HEK293T (cell line): Measurements from ENCODE around the gene CCT3.

Experiments used
- CTCF ChIA-PET: fragments of 350-600 bp; formaldehyde crosslinking; extraction: SDS; loops from one replicate; lab custom pipeline; 2021; ENCODE audit warnings: antibody characterized with exemption, inconsistent platforms; lab: Yijun Ruan, JAX
- POLR2A ChIA-PET: fragments of 350-600 bp; formaldehyde crosslinking; extraction: SDS; loops from one replicate; lab custom pipeline; 2020; ENCODE audit warnings: antibody characterized with exemption, inconsistent platforms; lab: Yijun Ruan, JAX
- DNase-seq: peaks from one replicate; pipeline ENCODE4 v3.0.0; 2012; ENCODE audit warnings: mixed read lengths; ENCODE audit errors: extremely low spot score
- ARNT ChIP-seq: fragments of 450-650 bp; IDR thresholded peaks from 2 replicates; pipeline ENCODE4 v1.6.1; 2017; ENCODE audit warnings: mild to moderate bottlenecking
- BHLHE40 ChIP-seq: fragments of 450-650 bp; IDR thresholded peaks from 2 replicates; pipeline ENCODE4 v1.6.1; 2016; ENCODE audit warnings: mild to moderate bottlenecking, moderate library complexity, borderline replicate concordance
- CTBP1 ChIP-seq: fragments of 450-650 bp; IDR thresholded peaks from 2 replicates; pipeline ENCODE4 v1.6.1; 2016; ENCODE audit warnings: borderline replicate concordance
- ELF4 ChIP-seq: fragments of 450-650 bp; IDR thresholded peaks from 2 replicates; pipeline ENCODE4 v1.6.1; 2017; ENCODE audit warnings: antibody characterized with exemption
- FOXA1 ChIP-seq: fragments of 450-650 bp; IDR thresholded peaks from 2 replicates; pipeline ENCODE4 v1.6.1; 2016; ENCODE audit warnings: mild to moderate bottlenecking
- FOXK2 ChIP-seq: fragments of 450-650 bp; IDR thresholded peaks from 2 replicates; pipeline ENCODE4 v1.6.1; 2016; ENCODE audit warnings: mild to moderate bottlenecking
- FOXM1 ChIP-seq: fragments of 450-650 bp; IDR thresholded peaks from 2 replicates; pipeline ENCODE4 v1.6.1; 2017; ENCODE audit warnings: mild to moderate bottlenecking, borderline replicate concordance
- HDGF ChIP-seq: fragments of 450-650 bp; IDR thresholded peaks from 2 replicates; pipeline ENCODE4 v1.6.1; 2017; ENCODE audit warnings: antibody characterized with exemption, borderline replicate concordance
- L3MBTL2 ChIP-seq: fragments of 450-650 bp; conservative IDR thresholded peaks from 2 replicates; pipeline ENCODE4 v1.6.1; 2016; ENCODE audit warnings: mild to moderate bottlenecking
- LEF1 ChIP-seq: fragments of 450-650 bp; IDR thresholded peaks from 2 replicates; pipeline ENCODE4 v1.6.1; 2017; ENCODE audit warnings: mild to moderate bottlenecking, borderline replicate concordance
- NFRKB ChIP-seq: fragments of 450-650 bp; IDR thresholded peaks from 2 replicates; pipeline ENCODE4 v1.6.1; 2016; ENCODE audit warnings: mild to moderate bottlenecking, moderate library complexity
- PKNOX1 ChIP-seq: fragments of 450-650 bp; IDR thresholded peaks from 2 replicates; pipeline ENCODE4 v1.6.1; 2016
- SP1 ChIP-seq: fragments of 450-650 bp; IDR thresholded peaks from 2 replicates; pipeline ENCODE4 v1.6.1; 2017
- SUZ12 ChIP-seq: fragments of 450-650 bp; IDR thresholded peaks from 2 replicates; pipeline ENCODE4 v1.6.1; 2016; ENCODE audit warnings: mild to moderate bottlenecking
- TARDBP ChIP-seq: fragments of 450-650 bp; IDR thresholded peaks from 2 replicates; pipeline ENCODE4 v1.6.1; 2016
- ZNF384 ChIP-seq: fragments of 450-650 bp; IDR thresholded peaks from 2 replicates; pipeline ENCODE4 v1.6.1; 2016

Gene CCT3

GRCh38 chr1:156378557-156378956 lies 40.5 kb upstream of the CCT3 start:
- no peak for TF ChIP-seq SUZ12
- TF ChIP-seq SP1 = no peak
- TF ChIP-seq FOXM1 = no peak
- TF ChIP-seq NFRKB = no peak
- no peak for TF ChIP-seq ARNT
- TF ChIP-seq FOXA1 = no peak
- no peak for TF ChIP-seq CTBP1
- TF ChIP-seq BHLHE40 = no peak
- TF ChIP-seq ZNF384 = no peak
- TF ChIP-seq ELF4 = no peak
- TF ChIP-seq TARDBP = no peak
- TF ChIP-seq FOXK2 = no peak
- no peak for TF ChIP-seq PKNOX1
- TF ChIP-seq LEF1 = no peak
- TF ChIP-seq L3MBTL2 = no peak
- no peak for TF ChIP-seq HDGF
- ChIA-PET CTCF (interaction anchor here (0.8 to 2.4 kb wide), 2 partner anchors 68 to 79 kb away, joined by 3 to 15 read pairs; no protein-coding TSS in a partner anchor), POLR2A (no interaction called here)
- DNase-seq = no peak

GRCh38 chr1:156376958-156377919 lies 39.1 kb upstream of the CCT3 start:
- no peak for DNase-seq
- ChIA-PET CTCF (interaction anchor here (0.8 to 2.4 kb wide), 4 partner anchors 9 to 69 kb away, joined by 3 to 15 read pairs (median 6); no protein-coding TSS in a partner anchor), POLR2A (no interaction called here)
- TF ChIP-seq NFRKB (no peak), ARNT (no peak), L3MBTL2 (no peak), TARDBP (no peak), ZNF384 (no peak), FOXM1 (no peak), PKNOX1 (no peak), HDGF (no peak), SUZ12 (no peak), CTBP1 (no peak), ELF4 (no peak), BHLHE40 (no peak), LEF1 (no peak), FOXK2 (no peak), SP1 (no peak), FOXA1 (no peak)

GRCh38 chr1:156376146-156376545 lies 38.1 kb upstream of the CCT3 start:
- DNase-seq = no peak
- POLR2A ChIA-PET = no interaction called here

GRCh38 chr1:156373546-156373945 lies 35.5 kb upstream of the CCT3 start:
- TF ChIP-seq L3MBTL2 (no peak), FOXM1 (no peak), FOXK2 (no peak), ARNT (no peak), HDGF (no peak), LEF1 (no peak), NFRKB (no peak), BHLHE40 (no peak), TARDBP (no peak)
- ChIA-PET POLR2A (no interaction called here), CTCF (interaction anchor here (0.9 to 4.3 kb wide), 2 partner anchors 12 to 16 kb away, joined by 4 to 18 read pairs; no protein-coding TSS in a partner anchor)
- no peak for DNase-seq

More at GRCh38 chr1:156376146-156376545, 38.1 kb upstream of the CCT3 start:
- CTCF ChIA-PET = interaction anchor here (0.6 to 1.4 kb wide), 2 partner anchors 10 to 50 kb away, joined by 4 to 7 read pairs; no protein-coding TSS in a partner anchor
- no peak for TF ChIP-seq CTBP1

- TF ChIP-seq ELF4 (no peak), ARNT (no peak), SUZ12 (no peak), HDGF (no peak), LEF1 (no peak), L3MBTL2 (no peak), FOXM1 (no peak), FOXA1 (no peak), SP1 (no peak), CTBP1 (no peak), ZNF384 (no peak), FOXK2 (no peak), BHLHE40 (no peak)
- CTCF ChIA-PET = interaction anchor here (0.9 to 4.3 kb wide), 2 partner anchors 13 to 15 kb away, joined by 4 to 18 read pairs; no protein-coding TSS in a partner anchor
- POLR2A ChIA-PET = no interaction called here
- no peak for DNase-seq
Observed at GRCh38 chr1:156372876-156373275, 34.8 kb upstream of the CCT3 start.

- no peak for TF ChIP-seq CTBP1
- TF ChIP-seq ZNF384 = no peak
- no peak for TF ChIP-seq ELF4
- no peak for TF ChIP-seq BHLHE40
- TF ChIP-seq PKNOX1 = no peak
- no peak for TF ChIP-seq NFRKB
- TF ChIP-seq L3MBTL2 = no peak
- TF ChIP-seq SUZ12 = no peak
- TF ChIP-seq FOXK2 = no peak
- CTCF ChIA-PET = interaction anchor here (0.6 to 4.3 kb wide), 2 partner anchors 13 to 117 kb away, joined by 3 to 18 read pairs; no protein-coding TSS in a partner anchor
- POLR2A ChIA-PET = no interaction called here
- DNase-seq = no peak
Observed at GRCh38 chr1:156372265-156372586, 34.1 kb upstream of the CCT3 start.
